H1 (cell line): ENCODE data around the gene UNC119. TPM values are rescaled to one million over a fixed set of nuclear protein-coding genes. Genes with fewer than 3 reads are reported as not detected.

Experiments
- CBX8 ChIP-seq: fragments of 300-800, 300-1000 bp; sonication (generic); IDR thresholded peaks from 2 replicates; pipeline ENCODE4 v1.7.1; 2016; ENCODE audit warnings: low read depth, low read length, borderline replicate concordance
- CEBPB ChIP-seq: IDR thresholded peaks from 2 replicates; pipeline ENCODE4 v1.6.1; 2012; ENCODE audit warnings: low read depth, low read length
- CHD7 ChIP-seq: fragments of 300-600 bp; sonication (generic); IDR thresholded peaks from 2 replicates; pipeline ENCODE4 v1.7.1; 2012; ENCODE audit warnings: low read length, moderate library complexity, mild to moderate bottlenecking, inconsistent platforms; ENCODE audit not compliant: insufficient replicate concordance
- SUZ12 ChIP-seq: fragments of 200-600 bp; sonication (generic); IDR thresholded peaks from 2 replicates; pipeline ENCODE4 v1.6.1; 2012; ENCODE audit warnings: mild to moderate bottlenecking, inconsistent platforms, low read length, moderate library complexity, mixed read lengths
- polyA plus RNA-seq, 7 experiments: library from polyadenylated mRNA; depleted of rRNA in 3 of 7; stranded (reverse) in 5 of 7; unstranded in 2 of 7; fragments of >200 nt in 5 of 7; fragments of 200-250 nt in 2 of 7; gene quantifications; 1 replicate in 5 of 7; 2 replicates in 1 of 7; 4 replicates in 1 of 7; pipeline versions ENCODE4 v1.2.1 to v1.2.3, GENCODE V29; 2011 to 2013; ENCODE audit warnings: missing spikeins in 2 of 7, mixed read lengths in 2 of 7
- total RNA-seq: library from RNA; stranded (reverse); fragmentation: NEBNext Ultra II Directional; extraction: Animal tissue kit (Norgen Biotek cat#: 25700); gene quantifications from 2 replicates; pipeline ENCODE4 v1.2.1, GENCODE V29; 2021

UNC119 gene
- total and polyA plus RNA-seq, 2 of the 8 experiments (the other 6 are each of a cell fraction or from before 2014, with no cell fraction given) = 43.5 to 94.4 TPM

GRCh38 chr17:28523186-28523585 lies 29.2 kb downstream of the UNC119 start (continued):
- TF ChIP-seq CHD7 (no peak), CEBPB (no peak), CBX8 (no peak), SUZ12 (no peak)
